IPS-NIHi11 (cell line): ENCODE results near the gene BIVM.

Experiments
- DNase-seq: peaks from one replicate; pipeline ENCODE4 v3.0.0; 2012; ENCODE audit warnings: mixed read lengths, low spot score

The BIVM gene

GRCh38 chr13:102788683-102789082 lies 10.2 kb upstream of the BIVM start:
- no peak for DNase-seq

GRCh38 chr13:102792396-102792795 lies 6.5 kb upstream of the BIVM start:
- no peak for DNase-seq

- peak; percentile 12 for DNase-seq
Observed at GRCh38 chr13:102793611-102794355, 5.1 kb upstream of the BIVM start.

GRCh38 chr13:102799426-102800144 lies 666 bp downstream of the BIVM start:
- peak; percentile 39 for DNase-seq

GRCh38 chr13:102800145-102801041 lies 1.5 kb downstream of the BIVM start:
- DNase-seq, result peak; percentile 90

GRCh38 chr13:102805680-102806079 lies 6.8 kb downstream of the BIVM start:
- DNase-seq, result no peak

DNA sequence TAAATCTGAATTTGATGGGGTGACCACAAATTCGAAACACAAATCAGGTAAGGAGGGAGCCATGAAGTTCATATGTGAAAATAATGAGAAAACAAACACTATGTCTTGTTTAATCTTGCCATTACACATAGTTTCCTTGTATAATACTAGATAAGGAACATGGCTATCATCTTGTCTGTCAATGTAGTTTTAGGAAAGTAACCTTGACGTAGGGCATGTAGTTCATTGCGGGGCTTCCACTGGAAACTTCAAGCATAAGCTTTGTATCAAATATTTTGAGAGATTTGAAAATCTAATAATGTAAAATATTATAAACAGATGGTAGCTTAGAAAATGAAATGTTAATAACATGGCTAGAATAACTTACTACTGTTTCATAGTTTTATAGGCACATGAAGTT lies 8.8 kb downstream of the BIVM start:
- DNase-seq, result no peak

- peak; percentile 33 for DNase-seq
Observed at GRCh38 chr13:102812611-102813287, 13.8 kb downstream of the BIVM start.

GRCh38 chr13:102814025-102814607 lies 15.2 kb downstream of the BIVM start:
- DNase-seq, result no peak

- DNase-seq, result no peak
Observed at GRCh38 chr13:102814793-102815192, 15.9 kb downstream of the BIVM start.

GRCh38 chr13:102815788-102816187 lies 16.9 kb downstream of the BIVM start:
- DNase-seq, result no peak

DNA sequence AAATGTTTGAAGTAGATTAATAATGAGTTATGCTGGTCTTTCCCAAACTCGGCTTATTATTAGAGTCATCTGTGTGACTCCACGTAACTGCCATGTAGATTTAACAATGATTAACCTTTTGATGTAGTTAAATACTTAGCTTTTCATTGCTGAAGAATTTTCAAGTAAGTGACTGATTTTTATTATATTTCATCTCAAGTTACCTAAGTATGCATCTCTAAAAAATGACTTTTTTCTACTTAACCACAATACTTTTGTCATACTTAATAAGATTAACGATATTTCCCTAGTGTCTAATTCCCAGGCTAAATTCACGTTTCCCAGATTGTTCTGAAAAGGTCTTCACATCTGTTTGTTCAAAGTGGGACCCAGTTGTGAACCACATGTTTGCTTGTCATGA lies 17.8 kb downstream of the BIVM start:
- no peak for DNase-seq

DNA sequence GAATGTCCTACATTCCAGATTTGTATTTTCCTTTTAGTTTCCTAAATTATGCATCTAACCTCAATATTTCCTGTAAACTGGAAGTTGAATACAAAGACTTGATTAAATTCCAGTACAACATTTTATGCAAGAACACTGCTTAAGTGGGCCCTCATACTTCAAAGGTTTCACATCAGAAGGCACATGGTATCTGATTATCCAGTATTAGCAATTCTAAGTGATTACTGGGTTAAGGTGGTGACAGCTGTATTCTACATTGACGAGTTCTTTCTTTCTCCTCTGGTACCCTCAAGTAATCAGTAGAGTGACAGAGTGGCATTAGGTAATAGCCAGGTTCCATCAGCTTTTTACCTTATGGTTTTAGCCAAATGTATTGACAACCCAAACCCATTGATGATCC lies 18.3 kb downstream of the BIVM start:
- DNase-seq, result no peak

- no peak for DNase-seq
Observed at GRCh38 chr13:102817907-102818306, 19.0 kb downstream of the BIVM start.

DNA sequence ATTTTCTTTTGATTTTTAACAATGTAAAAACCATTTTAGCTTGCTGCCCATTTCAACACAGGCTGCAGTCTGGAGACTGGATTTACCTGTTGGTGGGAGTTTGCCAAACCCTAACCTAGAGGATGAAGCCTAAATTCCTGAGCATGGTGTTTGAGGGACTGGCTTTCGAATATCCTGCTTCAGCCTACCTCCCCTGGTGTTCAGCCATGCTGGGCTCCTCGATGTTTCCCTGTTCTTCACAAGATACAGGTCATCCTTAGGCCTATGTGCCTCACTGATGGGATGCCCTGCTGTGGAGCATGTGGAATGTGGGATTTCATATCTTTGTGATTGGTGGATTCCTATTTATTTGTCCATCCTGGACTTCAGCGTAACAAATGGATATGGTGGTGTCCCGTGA lies 26.5 kb downstream of the BIVM start:
- no peak for DNase-seq

DNA sequence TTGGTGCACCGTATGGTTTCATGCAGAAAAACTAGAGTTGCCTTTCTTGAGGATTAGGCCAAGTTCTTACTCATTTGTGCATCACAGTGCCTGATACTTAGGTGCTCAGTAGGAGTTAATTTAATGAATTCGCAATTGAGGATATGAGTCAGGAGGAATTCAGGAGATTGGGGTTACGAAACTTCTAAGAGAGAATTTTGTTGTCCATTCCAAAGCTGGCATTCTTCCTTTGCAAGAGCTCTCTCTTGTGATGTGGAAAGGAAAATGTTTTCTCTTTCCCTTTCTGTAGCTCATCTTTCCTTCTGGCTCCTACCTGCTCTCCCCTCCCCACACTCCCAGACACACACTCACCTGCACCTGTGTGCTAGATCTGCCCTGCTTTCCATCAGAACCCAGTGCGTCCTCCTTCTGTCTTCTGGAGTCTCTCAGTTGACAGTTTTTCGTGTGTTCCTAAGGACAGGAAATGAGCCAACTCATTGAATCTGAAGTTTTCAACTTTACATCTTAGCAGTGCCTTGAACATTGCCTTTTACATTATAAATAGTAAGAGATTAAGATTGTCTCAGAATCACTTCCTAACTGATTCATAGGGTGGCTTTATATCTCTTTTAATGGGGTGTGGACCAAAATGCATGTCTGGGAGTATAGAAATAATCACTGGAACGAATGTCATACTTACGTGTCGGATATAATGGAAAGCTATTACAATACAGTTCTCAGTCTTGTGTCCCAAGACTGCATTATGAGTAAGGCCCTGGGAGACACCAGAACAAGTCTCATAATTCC lies 27.2 kb downstream of the BIVM start:
- no peak for DNase-seq

GRCh38 chr13:102830646-102831045 lies 31.7 kb downstream of the BIVM start:
- DNase-seq, result no peak

DNA sequence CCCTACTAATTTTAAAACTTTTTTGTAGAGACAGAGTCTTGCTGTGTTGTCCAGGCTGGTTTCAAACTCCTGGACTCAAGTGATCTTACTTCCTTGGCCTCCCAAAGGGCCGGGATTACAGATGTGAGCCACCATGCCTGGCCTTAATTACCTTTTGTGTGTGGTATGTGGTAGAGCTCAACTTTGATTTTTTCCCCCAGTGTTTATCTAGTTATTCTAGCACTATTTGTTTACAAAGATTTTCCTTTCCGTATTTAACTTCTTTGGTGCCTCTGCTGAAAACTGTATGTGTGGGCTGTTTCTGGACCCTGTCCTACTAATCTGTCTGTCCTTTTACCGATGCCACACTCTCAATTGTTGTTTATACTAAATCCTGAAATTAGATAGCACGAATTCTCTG lies 37.6 kb downstream of the BIVM start:
- DNase-seq, result no peak

GRCh38 chr13:102838273-102838672 lies 39.4 kb downstream of the BIVM start:
- DNase-seq, result no peak

DNA sequence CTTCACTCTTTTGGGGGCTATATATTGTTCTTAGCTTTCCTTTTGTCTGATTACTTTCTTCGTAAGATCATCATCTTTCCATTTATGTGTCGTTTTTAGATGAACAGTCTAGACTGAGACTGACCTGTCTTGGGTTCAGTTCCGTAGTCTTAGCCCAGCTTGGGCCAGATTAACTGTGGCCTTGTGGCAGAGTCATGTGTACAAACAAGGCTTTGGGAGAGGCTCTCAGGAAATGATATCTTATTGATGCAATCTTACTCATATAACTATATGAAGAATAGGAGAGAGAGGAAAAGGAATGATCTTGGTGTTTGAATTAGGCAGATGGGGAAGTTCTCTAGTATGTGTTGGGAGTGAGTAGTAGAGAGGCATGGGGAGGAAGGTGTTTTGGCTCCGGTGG lies 40.1 kb downstream of the BIVM start:
- DNase-seq, result no peak

GRCh38 chr13:102839462-102839861 lies 40.5 kb downstream of the BIVM start:
- DNase-seq, result no peak
